ENCODE measurements around the gene EFCAB9.

Gene EFCAB9

GRCh38 chr5:172166030-172166826 is 27.7 kb upstream of the EFCAB9 start:
- no peak overlapping the region for H3K4me3 ChIP-seq
- H3K4me1 ChIP-seq = peaks cover 0 to 16% (median 4%) of the 10 kb centered on the region in 4 donors
- intact Hi-C loops (cut with DNase I; ENCODE audit: low total_unique reads) = no loop called here
- no peak for TF ChIP-seq CTCF (IDR thresholded peaks at IDR 0.05)
- no peak overlapping the region for H3K27ac ChIP-seq
- no peaks in the 10 kb centered on the region for H3K9me3 ChIP-seq
- DNase-seq = no peak
- no peaks in the 10 kb centered on the region for H3K27me3 ChIP-seq
- H3K36me3 ChIP-seq = no peaks in the 10 kb centered on the region

- Histone ChIP-seq H3K27me3 (no peaks in the 10 kb centered on the region), H3K4me3 (no peak overlapping the region), H3K4me1 (peaks cover 0 to 16% (median 4%) of the 10 kb centered on the region in 4 donors), H3K36me3 (no peaks in the 10 kb centered on the region), H3K27ac (no peak overlapping the region), H3K9me3 (no peaks in the 10 kb centered on the region)
- intact Hi-C loops (cut with DNase I; ENCODE audit: low total_unique reads) = no loop called here
- DNase-seq = no peak
- TF ChIP-seq CTCF (IDR thresholded peaks at IDR 0.05) = no peak
These were observed 26.1 kb upstream of the EFCAB9 start for GRCh38 chr5:172167895-172168294.

- intact Hi-C loops (cut with DNase I; ENCODE audit: low total_unique reads) = no loop called here
- Histone ChIP-seq H3K27me3 (no peaks in the 10 kb centered on the region), H3K36me3 (no peaks in the 10 kb centered on the region), H3K4me1 (peaks cover 0 to 16% (median 4%) of the 10 kb centered on the region in 4 donors), H3K27ac (no peak overlapping the region), H3K4me3 (no peak overlapping the region), H3K9me3 (no peaks in the 10 kb centered on the region)
- DNase-seq = no peak
- TF ChIP-seq CTCF (IDR thresholded peaks at IDR 0.05) = no peak
These were observed 25.7 kb upstream of the EFCAB9 start for GRCh38 chr5:172168311-172168710.

GRCh38 chr5:172169216-172169615 is 24.8 kb upstream of the EFCAB9 start:
- no peak for TF ChIP-seq CTCF (IDR thresholded peaks at IDR 0.05)
- intact Hi-C loops (cut with DNase I; ENCODE audit: low total_unique reads) = no loop called here
- H3K27ac ChIP-seq = no peak overlapping the region

GRCh38 chr5:172170251-172170701 is 23.7 kb upstream of the EFCAB9 start:
- no peak for TF ChIP-seq CTCF (IDR thresholded peaks at IDR 0.05)
- Histone ChIP-seq H3K4me1 (peaks cover 0 to 9% (median 4%) of the 10 kb centered on the region in 4 donors), H3K36me3 (no peaks in the 10 kb centered on the region), H3K9me3 (no peaks in the 10 kb centered on the region), H3K27me3 (no peaks in the 10 kb centered on the region), H3K27ac (no peak overlapping the region), H3K4me3 (no peak overlapping the region)
- DNase-seq = no peak
- intact Hi-C loops (cut with DNase I; ENCODE audit: low total_unique reads) = no loop called here

More at GRCh38 chr5:172169216-172169615, 24.8 kb upstream of the EFCAB9 start:
- Histone ChIP-seq H3K4me3 (no peak overlapping the region), H3K36me3 (no peaks in the 10 kb centered on the region), H3K4me1 (peaks cover 0 to 16% (median 4%) of the 10 kb centered on the region in 4 donors), H3K27me3 (no peaks in the 10 kb centered on the region), H3K9me3 (no peaks in the 10 kb centered on the region)
- no peak for DNase-seq
